Subcutaneous adipose tissue (tissue), 4 donors: Measurements from ENCODE around the gene PBX3. TPM values are rescaled to one million over a fixed set of nuclear protein-coding genes. Genes with fewer than 3 reads are reported as not detected.

Experiments used
- CTCF ChIP-seq: fragments of 450-650 bp; IDR thresholded peaks from one replicate; pipeline ENCODE4 v1.5.1; 2016; ENCODE audit warnings: low read depth, mild to moderate bottlenecking, control low read depth, antibody characterized with exemption, moderate library complexity
- total RNA-seq, 4 donors: library from RNA; depleted of rRNA; stranded (reverse); fragments of >200 nt; gene quantifications; one replicate each; pipeline ENCODE4 v1.1.0, GENCODE V29; 2016

PBX3 gene
- total RNA-seq, 4 donors from 2014 or later, result 29.7 to 44.9 (median 35.4) TPM

- TF ChIP-seq CTCF, result no peak
Measured at GRCh38 chr9:125815568-125815967, 68.4 kb downstream of the PBX3 start.

DNA sequence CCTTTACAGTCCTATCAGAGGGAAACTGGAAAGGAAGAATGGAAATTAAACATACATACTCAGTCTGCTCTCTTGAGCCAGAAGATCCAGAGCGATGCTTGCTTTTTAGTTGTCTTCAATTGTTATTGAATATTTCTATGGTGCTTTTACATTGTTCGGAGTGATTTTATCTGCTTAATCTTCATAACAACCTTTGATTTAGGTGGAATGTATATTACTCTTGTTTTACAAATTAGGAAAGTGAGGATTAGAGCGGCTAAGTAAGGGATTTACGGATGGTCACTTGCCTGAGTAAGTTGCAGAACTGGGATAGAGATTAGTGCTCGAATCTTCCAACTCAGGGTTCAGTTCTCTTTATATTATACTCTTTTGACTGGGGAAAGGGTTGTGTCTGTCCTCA, 69.1 kb downstream of the PBX3 start:
- no peak for TF ChIP-seq CTCF

DNA sequence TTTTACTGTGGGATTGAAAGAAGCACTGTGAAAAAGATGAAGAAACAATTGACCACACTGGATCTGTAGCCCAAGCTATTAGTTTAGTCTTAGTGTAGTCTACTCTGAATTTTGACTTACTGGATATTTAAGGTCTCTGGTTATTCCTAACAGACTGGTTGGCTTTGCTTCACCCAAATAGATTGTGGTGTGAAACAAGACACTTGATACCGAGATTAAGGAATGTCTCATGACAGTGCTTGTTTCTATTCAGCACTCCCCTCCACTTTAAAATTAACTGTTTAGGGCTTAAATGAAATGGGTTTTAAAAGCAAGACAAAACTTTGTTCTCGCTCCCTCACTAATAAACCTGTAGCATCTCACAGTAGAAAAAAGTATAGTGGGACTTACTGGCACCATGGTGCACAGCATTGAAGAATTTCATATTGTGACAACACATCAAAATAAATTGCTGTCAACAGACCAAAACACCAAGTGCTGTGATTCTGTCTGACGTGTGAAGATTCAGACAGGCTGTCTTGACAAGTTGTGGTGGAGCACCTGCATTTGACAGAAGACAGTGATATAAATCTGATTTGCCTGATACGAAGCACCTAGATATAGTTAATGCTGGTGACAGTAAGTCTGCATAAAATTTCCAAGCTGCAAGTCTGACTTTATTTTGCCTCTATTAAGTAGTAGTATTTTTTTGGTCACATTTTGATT, 73.1 kb downstream of the PBX3 start:
- no peak for TF ChIP-seq CTCF

- TF ChIP-seq CTCF, result no peak
Measured at GRCh38 chr9:125821078-125821477, 73.9 kb downstream of the PBX3 start.

DNA sequence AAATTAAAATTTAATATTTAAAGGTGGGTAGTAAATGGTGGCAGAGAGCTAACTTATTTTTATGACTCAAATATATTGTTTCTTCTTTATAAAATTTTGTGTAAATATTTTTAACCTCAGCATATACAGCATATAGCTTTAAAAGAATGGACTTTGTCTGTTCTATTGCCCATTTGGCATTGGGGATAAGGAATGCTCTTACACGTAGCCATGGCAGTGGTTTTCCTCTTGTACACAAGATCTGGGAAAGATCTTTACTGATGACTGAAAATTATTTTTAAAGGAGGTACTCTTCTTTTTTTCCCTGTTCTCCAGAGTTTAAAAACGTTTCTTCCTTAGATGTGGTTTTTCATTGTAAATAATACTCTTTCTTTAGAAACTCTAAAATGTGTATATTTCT, 75.0 kb downstream of the PBX3 start:
- TF ChIP-seq CTCF, result no peak

DNA sequence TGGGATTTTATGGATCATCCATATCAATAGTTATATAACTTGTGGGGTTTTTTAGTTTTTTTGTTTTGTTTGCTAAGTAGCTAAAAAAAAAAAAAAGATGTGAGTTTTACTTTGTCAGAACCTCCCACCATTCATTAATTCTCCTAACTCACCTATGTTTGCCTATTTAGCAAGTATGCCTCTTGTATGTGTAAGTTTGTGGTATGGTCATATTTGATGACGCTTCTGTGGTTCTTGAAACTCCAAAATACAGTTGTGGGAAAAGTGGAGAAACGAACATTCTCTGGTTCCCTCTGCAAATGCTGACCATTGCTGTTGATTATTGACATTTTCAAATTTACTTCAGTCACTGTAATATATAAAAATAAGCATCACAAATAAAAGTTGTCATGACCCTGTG, 75.7 kb downstream of the PBX3 start:
- TF ChIP-seq CTCF, result no peak

- no peak for TF ChIP-seq CTCF
Measured at GRCh38 chr9:125825762-125826161, 78.6 kb downstream of the PBX3 start.
